HCT116 (cell line): ENCODE data around the gene RNF166. TPM values are rescaled to one million over a fixed set of nuclear protein-coding genes. Genes with fewer than 3 reads are reported as not detected.

Experiments
- ATAC-seq: fragments of 200-7000 bp; cut with Tn5 transposase; 2 replicates; pipeline ENCODE4 v1.9.1; 2020; ENCODE audit warnings: mild to moderate bottlenecking, moderate library complexity
- BruUV-seq: library from RNA; stranded (reverse); fragments of 400-500 nt; replicated peaks from 2 replicates; lab custom pipeline; 2021; lab: Mats Ljungman, UMichigan
- CTCF ChIA-PET: fragments of 300-600 bp; sonication (Branson Sonifier 250); formaldehyde crosslinking; loops from one replicate; lab custom pipeline; 2021; ENCODE audit warnings: antibody characterized with exemption; lab: Charles Lee
- POLR2A ChIA-PET: fragments of 300-600, 350-600 bp; sonication (Branson Sonifier 250); formaldehyde crosslinking; loops from one replicate; lab custom pipeline; 2021; ENCODE audit warnings: antibody characterized with exemption; lab: Charles Lee
- RAD21 ChIA-PET, 2 experiments: fragments of 300-600 bp; sonication (Branson Sonifier 250); formaldehyde crosslinking; loops; one replicate each; lab custom pipeline; 2023; ENCODE audit warnings: low total read pairs in 2 of 2; ENCODE audit not compliant: uncharacterized antibody in 2 of 2, unreplicated experiment in 2 of 2, low non-redundant PET in 1 of 2; lab: Charles Lee
- DNase-seq: peaks from one replicate; pipeline ENCODE4 v3.0.0-alpha.2; 2010; ENCODE audit warnings: low read depth, low spot score
- H2AFZ ChIP-seq: fragments of 200-600 bp; shearing (Covaris generic), sonication (generic); 2 replicates; pipeline ENCODE4 v1.6.1; 2017; ENCODE audit warnings: low read depth, mixed run types, mixed read lengths, antibody characterized with exemption, low read length; ENCODE audit not compliant: poor library complexity, severe bottlenecking
- H3K27ac ChIP-seq: 2 replicates; pipeline ENCODE4 v1.5.1; 2012; ENCODE audit warnings: low read depth, low read length
- H3K27me3 ChIP-seq: fragments of 200-600 bp; sonication (generic); 2 replicates; pipeline ENCODE4 v1.6.1; 2016; ENCODE audit warnings: mixed run types, low read length, mixed read lengths; ENCODE audit not compliant: insufficient read depth
- H3K36me3 ChIP-seq, 2 experiments: fragments of 200-500 bp in 1 of 2; fragments of 200-600 bp in 1 of 2; sonication (Bioruptor generic) in 1 of 2; sonication (generic) in 1 of 2; 2 replicates each; pipeline versions ENCODE4 v1.5.1 to v1.6.1; 2014 to 2016; ENCODE audit warnings: low read length in 2 of 2, inconsistent platforms in 1 of 2, mixed read lengths in 1 of 2, mixed run types in 1 of 2; ENCODE audit not compliant: insufficient read depth in 2 of 2, control insufficient read depth in 1 of 2
- H3K4me1 ChIP-seq, 2 experiments: fragments of 200-600 bp in 1 of 2; sonication (generic) in 1 of 2; 2 replicates each; pipeline versions ENCODE4 v1.5.1 to v1.6.1; 2012 to 2017; ENCODE audit warnings: low read length in 2 of 2, inconsistent platforms in 1 of 2, mild to moderate bottlenecking in 1 of 2, mixed read lengths in 1 of 2, mixed run types in 1 of 2, moderate library complexity in 1 of 2; ENCODE audit not compliant: insufficient read depth in 2 of 2, control insufficient read depth in 1 of 2
- H3K4me2 ChIP-seq: fragments of 200-600 bp; sonication (generic); 2 replicates; pipeline ENCODE4 v1.6.1; 2017; ENCODE audit warnings: mixed run types, low read length, mixed read lengths
- H3K4me3 ChIP-seq, 2 experiments: fragments of 200-600 bp in 1 of 2; sonication (generic) in 1 of 2; replicated peaks in 1 of 2; 2 replicates each; pipeline ENCODE4 v1.5.1; 2011 to 2016; ENCODE audit warnings: low read length in 2 of 2, control low read depth in 1 of 2, low read depth in 1 of 2, mild to moderate bottlenecking in 1 of 2, mixed read lengths in 1 of 2, mixed run types in 1 of 2
- H3K79me2 ChIP-seq: fragments of 200-600 bp; sonication (generic); 2 replicates; pipeline ENCODE4 v1.6.1; 2017; ENCODE audit warnings: mild to moderate bottlenecking, mixed run types, low read length, moderate library complexity, mixed read lengths; ENCODE audit not compliant: insufficient read depth
- H3K9ac ChIP-seq: fragments of 200-600 bp; sonication (generic); 2 replicates; pipeline ENCODE4 v1.6.1; 2016; ENCODE audit warnings: low read length, mixed read lengths
- H3K9me2 ChIP-seq: fragments of 200-600 bp; sonication (generic), shearing (Covaris generic); 2 replicates; pipeline ENCODE4 v1.6.1; 2017; ENCODE audit warnings: mixed run types, mild to moderate bottlenecking, moderate library complexity; ENCODE audit not compliant: insufficient read depth
- H3K9me3 ChIP-seq, 2 experiments: fragments of 200-500 bp in 1 of 2; fragments of 200-600 bp in 1 of 2; sonication (Bioruptor generic) in 1 of 2; sonication (generic) in 1 of 2; 2 replicates each; pipeline ENCODE4 v1.6.1; 2014 to 2017; ENCODE audit warnings: low read length in 2 of 2, mixed read lengths in 2 of 2, inconsistent platforms in 1 of 2, low read depth in 1 of 2, mild to moderate bottlenecking in 1 of 2, mixed run types in 1 of 2, moderate library complexity in 1 of 2; ENCODE audit not compliant: control insufficient read depth in 1 of 2, insufficient read depth in 1 of 2
- H4K20me1 ChIP-seq: fragments of 200-600 bp; sonication (generic), shearing (Covaris generic); 2 replicates; pipeline ENCODE4 v1.6.1; 2017; ENCODE audit warnings: mixed run types, mild to moderate bottlenecking, moderate library complexity; ENCODE audit not compliant: insufficient read depth
- ATF3 ChIP-seq: IDR thresholded peaks from 2 replicates; pipeline ENCODE4 v1.6.1; 2012
- CBX3 ChIP-seq: IDR thresholded peaks from 2 replicates; pipeline ENCODE4 v1.6.1; 2012; ENCODE audit warnings: low read depth
- CEBPB ChIP-seq: IDR thresholded peaks from 2 replicates; pipeline ENCODE4 v1.6.1; 2012; ENCODE audit warnings: low read depth
- EGR1 ChIP-seq: IDR thresholded peaks from 2 replicates; pipeline ENCODE4 v1.6.1; 2012; ENCODE audit warnings: low read depth
- ELF1 ChIP-seq: IDR thresholded peaks from 2 replicates; pipeline ENCODE4 v1.6.1; 2012; ENCODE audit warnings: low read depth, borderline replicate concordance
- EZH2 ChIP-seq: fragments of 200-600 bp; sonication (generic); IDR thresholded peaks from 2 replicates; pipeline ENCODE4 v1.6.1; 2017; ENCODE audit warnings: antibody characterized with exemption, mixed run types
- FOSL1 ChIP-seq: IDR thresholded peaks from 2 replicates; pipeline ENCODE4 v1.6.1; 2012; ENCODE audit warnings: low read depth
- JUND ChIP-seq: IDR thresholded peaks from 2 replicates; pipeline ENCODE4 v1.6.1; 2012
- POLR2A ChIP-seq: IDR thresholded peaks from 2 replicates; pipeline ENCODE4 v1.7.0; 2011; ENCODE audit warnings: borderline replicate concordance; ENCODE audit not compliant: insufficient read depth, insufficient read length; ENCODE audit errors: extremely low read depth
- POLR2AphosphoS5 ChIP-seq: IDR thresholded peaks from 2 replicates; pipeline ENCODE4 v1.6.1; 2011; ENCODE audit warnings: mild to moderate bottlenecking, low read depth, low read length, moderate library complexity
- SIN3A ChIP-seq: IDR thresholded peaks from 2 replicates; pipeline ENCODE4 v1.6.1; 2012; ENCODE audit warnings: low read depth
- SP1 ChIP-seq: IDR thresholded peaks from 2 replicates; pipeline ENCODE4 v1.6.1; 2012; ENCODE audit warnings: low read depth
- SRF ChIP-seq: IDR thresholded peaks from 2 replicates; pipeline ENCODE4 v1.6.1; 2012; ENCODE audit warnings: low read depth
- ZFX ChIP-seq: fragments of 450-650 bp; IDR thresholded peaks from 2 replicates; pipeline ENCODE4 v1.6.1; 2017
- intact Hi-C: fragments of 100-400 bp; cut with micrococcal nuclease; formaldehyde crosslinking; loops from 2 replicates; pipeline ENCODE4 v1.10.0; 2022
- total RNA-seq: library from RNA; stranded (reverse); gene quantifications from one replicate; pipeline ENCODE4 v1.2.1, GENCODE V29; 2021; ENCODE audit not compliant: unreplicated experiment
- TF ChIP-seq, protein P1 (sequence below), 3 experiments: fragments of 200-600 bp in 1 of 3; sonication (generic) in 1 of 3; IDR thresholded peaks in 2 of 3; conservative IDR thresholded peaks in 1 of 3; 2 replicates each; pipeline ENCODE4 v1.5.1; 2012 to 2017; ENCODE audit warnings: low read depth in 2 of 3, low read length in 2 of 3, antibody characterized with exemption in 1 of 3, borderline replicate concordance in 1 of 3, control low read depth in 1 of 3, mild to moderate bottlenecking in 1 of 3, mixed read lengths in 1 of 3, mixed run types in 1 of 3, moderate library complexity in 1 of 3; ENCODE audit not compliant: insufficient read depth in 1 of 3

RNF166 gene
- total RNA-seq, 1 experiment from 2014 or later: 39.4 TPM

DNA sequence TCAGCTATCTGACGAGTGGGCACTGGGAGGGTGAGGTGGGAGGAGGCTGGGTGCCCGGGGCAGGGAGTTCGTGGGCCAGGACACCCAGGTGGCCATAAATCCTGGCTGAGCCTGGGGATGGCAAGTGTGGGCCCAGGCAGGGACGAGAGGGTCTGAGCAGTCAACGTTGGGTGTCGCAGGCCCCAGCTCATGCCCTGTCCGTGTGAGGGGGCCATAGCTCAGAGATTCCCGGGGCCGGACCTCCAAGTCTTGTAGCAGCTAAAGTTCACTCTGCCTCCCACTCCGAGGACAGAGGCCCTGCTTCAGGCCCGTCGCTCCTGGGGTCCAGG lies 34.5 kb upstream of the RNF166 start:
- Histone ChIP-seq H3K9ac (no peak overlapping the region), H3K9me2 (no peaks in the 10 kb centered on the region), H3K79me2 (peaks cover 39% of the 10 kb centered on the region), H3K4me1 (peaks cover 0 to 14% of the 10 kb centered on the region in 2 experiments; a peak in 1 of 4 replicates), H3K4me2 (no peak overlapping the region), H3K4me3 (no peak overlapping the region), H3K27ac (no peak overlapping the region), H3K27me3 (no peaks in the 10 kb centered on the region), H3K36me3 (peaks cover 8 to 45% of the 10 kb centered on the region in 2 experiments; a peak in 2 of 4 replicates), H3K9me3 (no peaks in the 10 kb centered on the region), H4K20me1 (peaks cover 5% of the 10 kb centered on the region; the same call in 1 of the 2 replicates), H2AFZ (no peak overlapping the region)
- ChIA-PET RAD21 (no interaction called here), CTCF (no interaction called here), POLR2A (no interaction called here)
- TF ChIP-seq ZFX (0 out of 2 replicates have a peak, but pooled peaks have one; percentile 5), FOSL1 (no peak)
- intact Hi-C loops: no loop called here
- BruUV-seq: no TSS peak
- DNase-seq (no peak), ATAC-seq (no peak)

- H3K4me1 ChIP-seq: peaks cover 0 to 14% of the 10 kb centered on the region in 2 experiments; a peak in 1 of 4 replicates
- peaks cover 5% of the 10 kb centered on the region; the same call in 1 of the 2 replicates for H4K20me1 ChIP-seq
- no peaks in the 10 kb centered on the region for H3K27me3 ChIP-seq
- H3K9me2 ChIP-seq: no peaks in the 10 kb centered on the region
- RAD21 ChIA-PET: no interaction called here
- no peaks in the 10 kb centered on the region for H3K9me3 ChIP-seq
- ATAC-seq: no peak
- H3K79me2 ChIP-seq: peaks cover 38% of the 10 kb centered on the region
- intact Hi-C loops: loop anchor here (5.0 kb wide), 2 partner anchors 62 to 477 kb away; partner anchors contain the start of genes CDT1 and ZNF778
- BruUV-seq: no TSS peak
- H3K36me3 ChIP-seq: peaks cover 13 to 50% of the 10 kb centered on the region in 2 experiments; a peak in 2 of 4 replicates
- H3K9ac ChIP-seq: no peak overlapping the region
- H3K4me2 ChIP-seq: no peak overlapping the region
- no peak for TF ChIP-seq POLR2AphosphoS5
- no peak for TF ChIP-seq SP1
- TF ChIP-seq CEBPB: no peak
- no peak for TF ChIP-seq EGR1
- TF ChIP-seq ELF1: no peak
- TF ChIP-seq CBX3: no peak
- TF ChIP-seq ZFX: no peak
- TF ChIP-seq POLR2A: no peak
- no peak for TF ChIP-seq JUND
- TF ChIP-seq SRF: no peak
- TF ChIP-seq, protein P1, sequence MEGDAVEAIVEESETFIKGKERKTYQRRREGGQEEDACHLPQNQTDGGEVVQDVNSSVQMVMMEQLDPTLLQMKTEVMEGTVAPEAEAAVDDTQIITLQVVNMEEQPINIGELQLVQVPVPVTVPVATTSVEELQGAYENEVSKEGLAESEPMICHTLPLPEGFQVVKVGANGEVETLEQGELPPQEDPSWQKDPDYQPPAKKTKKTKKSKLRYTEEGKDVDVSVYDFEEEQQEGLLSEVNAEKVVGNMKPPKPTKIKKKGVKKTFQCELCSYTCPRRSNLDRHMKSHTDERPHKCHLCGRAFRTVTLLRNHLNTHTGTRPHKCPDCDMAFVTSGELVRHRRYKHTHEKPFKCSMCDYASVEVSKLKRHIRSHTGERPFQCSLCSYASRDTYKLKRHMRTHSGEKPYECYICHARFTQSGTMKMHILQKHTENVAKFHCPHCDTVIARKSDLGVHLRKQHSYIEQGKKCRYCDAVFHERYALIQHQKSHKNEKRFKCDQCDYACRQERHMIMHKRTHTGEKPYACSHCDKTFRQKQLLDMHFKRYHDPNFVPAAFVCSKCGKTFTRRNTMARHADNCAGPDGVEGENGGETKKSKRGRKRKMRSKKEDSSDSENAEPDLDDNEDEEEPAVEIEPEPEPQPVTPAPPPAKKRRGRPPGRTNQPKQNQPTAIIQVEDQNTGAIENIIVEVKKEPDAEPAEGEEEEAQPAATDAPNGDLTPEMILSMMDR (IDR thresholded peaks at IDR 0.05 in 2 of 3, conservative IDR thresholded peaks at IDR 0.05 in 1 of 3; ENCODE audit: borderline replicate concordance in 1 of 3, insufficient read depth in 1 of 3, low read depth in 2 of 3, low read length in 2 of 3): no peak
- TF ChIP-seq SIN3A: no peak
- no peak for TF ChIP-seq ATF3
- no peak for TF ChIP-seq EZH2
- TF ChIP-seq FOSL1: no peak
- TF ChIP-seq, all 23 proteins: peak for 0
- DNase-seq: no peak
- Histone ChIP-seq H3K4me3 (no peak overlapping the region), H3K27ac (no peak overlapping the region), H2AFZ (no peak overlapping the region)
- ChIA-PET POLR2A (no interaction called here), CTCF (no interaction called here)
Observed at GRCh38 chr16:88739977-88740726, 33.9 kb upstream of the RNF166 start.
